Erythroblast (primary cell): ENCODE measurements around the gene FARP2.

Experiments used
- GATA1 ChIP-seq: IDR thresholded peaks from 2 replicates; pipeline ENCODE4 v1.6.1; 2011; ENCODE audit warnings: low read depth, mild to moderate bottlenecking, control low read depth, low read length, moderate library complexity
- POLR2A ChIP-seq: IDR thresholded peaks from 2 replicates; pipeline ENCODE4 v1.6.1; 2011; ENCODE audit warnings: mild to moderate bottlenecking, low read length

- TF ChIP-seq POLR2A (no peak), GATA1 (no peak)
Observed at GRCh38 chr2:241492174-241492565, 136.1 kb downstream of the FARP2 start.
